ENCODE results near the gene UBAP2. TPM values are rescaled to one million over a fixed set of nuclear protein-coding genes. Genes with fewer than 3 reads are reported as not detected.

The UBAP2 gene
- total RNA-seq, 1 experiment from 2014 or later = 62.5 TPM

DNA sequence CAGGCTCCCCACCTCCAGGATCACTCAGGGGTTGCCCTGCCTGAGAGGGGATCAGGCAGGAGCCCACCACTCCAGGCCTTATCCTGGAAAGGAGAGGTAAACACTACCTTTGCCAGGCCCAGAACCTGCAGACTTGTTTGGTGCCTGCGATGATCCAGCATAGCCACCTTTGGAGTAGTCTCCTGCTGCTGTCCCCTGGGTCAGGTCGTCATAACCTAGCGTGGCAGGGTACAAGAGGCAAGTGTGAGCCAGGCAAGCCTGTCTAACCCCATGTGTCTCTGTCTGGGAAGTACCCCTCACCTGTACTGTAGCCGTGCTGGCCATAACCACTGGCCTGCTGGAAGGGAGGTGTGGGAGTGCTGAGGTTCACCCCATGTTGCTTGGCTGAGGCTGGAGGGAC lies 125.6 kb downstream of the UBAP2 start:
- intact Hi-C loops (cut with micrococcal nuclease; ENCODE audit: unreplicated experiment) = no loop called here
- Histone ChIP-seq H3K36me3 (ENCODE audit: insufficient read depth, low read length, poor library complexity, severe bottlenecking) (peaks cover 96% of the 10 kb centered on the region), H3K27me3 (replicated peaks; ENCODE audit: insufficient read depth, low read depth, low read length, poor library complexity) (no peaks in the 10 kb centered on the region), H3K4me1 (ENCODE audit: insufficient read depth, low read length, poor library complexity, severe bottlenecking) (no peaks in the 10 kb centered on the region), H3K27ac (ENCODE audit: low read depth, low read length, poor library complexity, severe bottlenecking) (no peak overlapping the region), H3K4me3 (ENCODE audit: low read depth, low read length, poor library complexity, severe bottlenecking) (no peak overlapping the region), H3K9me3 (ENCODE audit: low read depth, low read length, poor library complexity, severe bottlenecking) (no peaks in the 10 kb centered on the region)
- no peak for DNase-seq (ENCODE audit: low spot score)
- CTCF ChIA-PET = interaction anchor here (0.6 kb wide), 1 partner anchor 80 kb away, joined by 7 read pairs; no protein-coding TSS in a partner anchor
- TF ChIP-seq EZH2 (IDR thresholded peaks at IDR 0.05; ENCODE audit: borderline replicate concordance, low read depth, low read length, poor library complexity, severe bottlenecking) = no peak
- TF ChIP-seq, protein P1, sequence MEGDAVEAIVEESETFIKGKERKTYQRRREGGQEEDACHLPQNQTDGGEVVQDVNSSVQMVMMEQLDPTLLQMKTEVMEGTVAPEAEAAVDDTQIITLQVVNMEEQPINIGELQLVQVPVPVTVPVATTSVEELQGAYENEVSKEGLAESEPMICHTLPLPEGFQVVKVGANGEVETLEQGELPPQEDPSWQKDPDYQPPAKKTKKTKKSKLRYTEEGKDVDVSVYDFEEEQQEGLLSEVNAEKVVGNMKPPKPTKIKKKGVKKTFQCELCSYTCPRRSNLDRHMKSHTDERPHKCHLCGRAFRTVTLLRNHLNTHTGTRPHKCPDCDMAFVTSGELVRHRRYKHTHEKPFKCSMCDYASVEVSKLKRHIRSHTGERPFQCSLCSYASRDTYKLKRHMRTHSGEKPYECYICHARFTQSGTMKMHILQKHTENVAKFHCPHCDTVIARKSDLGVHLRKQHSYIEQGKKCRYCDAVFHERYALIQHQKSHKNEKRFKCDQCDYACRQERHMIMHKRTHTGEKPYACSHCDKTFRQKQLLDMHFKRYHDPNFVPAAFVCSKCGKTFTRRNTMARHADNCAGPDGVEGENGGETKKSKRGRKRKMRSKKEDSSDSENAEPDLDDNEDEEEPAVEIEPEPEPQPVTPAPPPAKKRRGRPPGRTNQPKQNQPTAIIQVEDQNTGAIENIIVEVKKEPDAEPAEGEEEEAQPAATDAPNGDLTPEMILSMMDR (conservative IDR thresholded peaks at IDR 0.05; ENCODE audit: low read depth, low read length) = no peak
- POLR2A ChIA-PET (ENCODE audit: low non-redundant PET) = no interaction called here
- no TSS peak for BruUV-seq (replicated peaks)

GRCh38 chr9:33921967-33922895 lies 126.5 kb downstream of the UBAP2 start:
- CTCF ChIA-PET = no interaction called here

GRCh38 chr9:33919276-33919897 lies 129.3 kb downstream of the UBAP2 start:
- TF ChIP-seq, protein P1 (conservative IDR thresholded peaks at IDR 0.05; ENCODE audit: low read depth, low read length) = no peak
- no peak for TF ChIP-seq EZH2 (IDR thresholded peaks at IDR 0.05; ENCODE audit: borderline replicate concordance, low read depth, low read length, poor library complexity, severe bottlenecking)
- ChIA-PET CTCF (no interaction called here), POLR2A (ENCODE audit: low non-redundant PET) (no interaction called here)
- DNase-seq (ENCODE audit: low spot score) = no peak
- Histone ChIP-seq H3K4me3 (ENCODE audit: low read depth, low read length, poor library complexity, severe bottlenecking) (no peak overlapping the region), H3K4me1 (ENCODE audit: insufficient read depth, low read length, poor library complexity, severe bottlenecking) (no peaks in the 10 kb centered on the region), H3K27ac (ENCODE audit: low read depth, low read length, poor library complexity, severe bottlenecking) (peak overlapping the region; percentile 2), H3K36me3 (ENCODE audit: insufficient read depth, low read length, poor library complexity, severe bottlenecking) (peaks cover 81% of the 10 kb centered on the region), H3K9me3 (ENCODE audit: low read depth, low read length, poor library complexity, severe bottlenecking) (no peaks in the 10 kb centered on the region), H3K27me3 (replicated peaks; ENCODE audit: insufficient read depth, low read depth, low read length, poor library complexity) (no peaks in the 10 kb centered on the region)
- no TSS peak for BruUV-seq (replicated peaks)
- intact Hi-C loops (cut with micrococcal nuclease; ENCODE audit: unreplicated experiment) = no loop called here

More at GRCh38 chr9:33921967-33922895, 126.5 kb downstream of the UBAP2 start:
- Histone ChIP-seq H3K27me3 (replicated peaks; ENCODE audit: insufficient read depth, low read depth, low read length, poor library complexity) (no peaks in the 10 kb centered on the region), H3K36me3 (ENCODE audit: insufficient read depth, low read length, poor library complexity, severe bottlenecking) (peaks cover 96% of the 10 kb centered on the region), H3K9me3 (ENCODE audit: low read depth, low read length, poor library complexity, severe bottlenecking) (no peaks in the 10 kb centered on the region), H3K27ac (ENCODE audit: low read depth, low read length, poor library complexity, severe bottlenecking) (no peak overlapping the region), H3K4me3 (ENCODE audit: low read depth, low read length, poor library complexity, severe bottlenecking) (no peak overlapping the region), H3K4me1 (ENCODE audit: insufficient read depth, low read length, poor library complexity, severe bottlenecking) (no peaks in the 10 kb centered on the region)
- POLR2A ChIA-PET (ENCODE audit: low non-redundant PET) = no interaction called here
- peak; percentile 44 for DNase-seq (ENCODE audit: low spot score)
- no peak for TF ChIP-seq EZH2 (IDR thresholded peaks at IDR 0.05; ENCODE audit: borderline replicate concordance, low read depth, low read length, poor library complexity, severe bottlenecking)
- TF ChIP-seq, protein P1 (conservative IDR thresholded peaks at IDR 0.05; ENCODE audit: low read depth, low read length) = peak; percentile 82
- BruUV-seq (replicated peaks) = TSS peak; percentile 49
- intact Hi-C loops (cut with micrococcal nuclease; ENCODE audit: unreplicated experiment) = no loop called here
